Mesendoderm (in vitro differentiated cells): ENCODE results near the gene SLC2A6.

Source experiments
- DNase-seq: peaks from one replicate; pipeline ENCODE4 v3.0.0; 2013
- H2AK5ac ChIP-seq: 2 replicates; pipeline ENCODE4 v1.6.1; 2013; ENCODE audit warnings: low read length, inconsistent platforms
- H2BK120ac ChIP-seq: 2 replicates; pipeline ENCODE4 v1.6.1; 2013; ENCODE audit warnings: low read depth, mild to moderate bottlenecking, low read length, moderate library complexity, mixed read lengths
- H2BK15ac ChIP-seq: replicated peaks from 2 replicates; pipeline ENCODE4 v1.6.1; 2013; ENCODE audit warnings: low read depth, mild to moderate bottlenecking, moderate library complexity
- H2BK5ac ChIP-seq: 2 replicates; pipeline ENCODE4 v1.6.1; 2013; ENCODE audit warnings: low read length, inconsistent platforms
- H3K18ac ChIP-seq: 2 replicates; pipeline ENCODE4 v1.6.1; 2013; ENCODE audit warnings: mild to moderate bottlenecking, low read length, mixed read lengths
- H3K23ac ChIP-seq: one replicate; pipeline ENCODE4 v1.6.1; 2013; ENCODE audit warnings: low read length
- H3K27ac ChIP-seq: 2 replicates; pipeline ENCODE4 v1.5.1; 2013; ENCODE audit warnings: low read depth, mild to moderate bottlenecking, inconsistent platforms, low read length, moderate library complexity
- H3K27me3 ChIP-seq: 2 replicates; pipeline ENCODE4 v1.6.1; 2013; ENCODE audit warnings: low read length, control low read depth, mild to moderate bottlenecking, inconsistent platforms; ENCODE audit not compliant: insufficient read depth, poor library complexity
- H3K36me3 ChIP-seq: 2 replicates; pipeline ENCODE4 v1.6.1; 2013; ENCODE audit warnings: low read length, inconsistent platforms; ENCODE audit not compliant: control insufficient read depth, insufficient read depth
- H3K4ac ChIP-seq: one replicate; pipeline ENCODE4 v1.6.1; 2013; ENCODE audit warnings: low read depth, mild to moderate bottlenecking, low read length, moderate library complexity
- H3K4me1 ChIP-seq: 2 replicates; pipeline ENCODE4 v1.6.1; 2013; ENCODE audit warnings: low read depth, low read length, inconsistent platforms; ENCODE audit not compliant: control insufficient read depth
- H3K4me2 ChIP-seq: 2 replicates; pipeline ENCODE4 v1.6.1; 2013; ENCODE audit warnings: low read length
- H3K4me3 ChIP-seq: 2 replicates; pipeline ENCODE4 v1.5.1; 2013; ENCODE audit warnings: mild to moderate bottlenecking, low read length
- H3K56ac ChIP-seq: one replicate; pipeline ENCODE4 v1.6.1; 2013; ENCODE audit warnings: low read length
- H3K79me1 ChIP-seq: 2 replicates; pipeline ENCODE4 v1.6.1; 2013; ENCODE audit warnings: low read length, inconsistent platforms
- H3K79me2 ChIP-seq: 2 replicates; pipeline ENCODE4 v1.6.1; 2013; ENCODE audit warnings: mild to moderate bottlenecking, low read length; ENCODE audit not compliant: control insufficient read depth, insufficient read depth
- H3K9ac ChIP-seq: 2 replicates; pipeline ENCODE4 v1.6.1; 2013; ENCODE audit warnings: low read length, inconsistent platforms
- H4K5ac ChIP-seq: one replicate; pipeline ENCODE4 v1.6.1; 2013; ENCODE audit warnings: low read length
- H4K8ac ChIP-seq: one replicate; pipeline ENCODE4 v1.6.1; 2013; ENCODE audit warnings: low read depth, mild to moderate bottlenecking, control low read depth, low read length, moderate library complexity
- WGBS: extraction: QIAGEN DNeasy Blood & Tissue Kit; methylation state at CpG from one replicate; pipeline ENCODE4 v1.1.7; 2013; ENCODE audit warnings: low lambda C conversion rate, missing lambda C conversion rate; ENCODE audit not compliant: insufficient coverage; ENCODE audit errors: extremely low coverage; 5-methylcytosine and 5-hydroxymethylcytosine counted together

Gene SLC2A6

DNA sequence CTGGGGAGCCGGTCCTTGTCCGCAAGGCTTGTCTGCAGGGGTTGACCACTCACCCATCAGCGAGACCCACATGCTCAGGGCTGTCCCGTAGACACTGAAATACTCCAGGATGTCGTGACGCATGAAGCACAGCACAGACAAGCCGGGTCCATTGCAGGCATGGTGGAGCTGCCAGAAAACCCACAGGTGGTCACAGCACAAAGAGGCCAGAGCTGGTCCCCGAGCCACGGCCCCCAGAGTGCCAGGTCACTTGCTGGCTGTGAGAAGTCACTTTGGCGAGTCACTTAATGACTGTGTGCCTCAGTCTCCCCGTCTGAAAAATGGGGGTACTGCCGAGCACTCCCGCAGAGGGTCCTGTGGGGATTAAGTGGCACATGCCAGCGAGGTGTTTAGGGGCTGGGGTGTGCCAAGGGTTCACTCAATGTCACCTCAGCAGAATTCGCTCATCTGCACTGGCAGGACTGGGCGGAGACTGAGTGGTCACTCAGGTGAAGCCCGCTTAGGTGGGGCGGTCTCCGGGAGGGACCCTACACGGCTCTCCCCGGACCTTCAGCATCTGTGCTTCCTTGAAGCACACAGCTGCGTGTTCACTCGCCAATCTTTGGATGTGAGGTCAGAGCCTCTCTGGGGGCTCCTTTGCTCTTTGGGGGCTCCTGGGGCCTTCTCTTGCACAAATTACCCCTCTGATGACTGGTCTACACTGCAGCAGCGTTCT is 41.4 kb upstream of the SLC2A6 start:
- no peak overlapping the region for H2AK5ac ChIP-seq
- no peak overlapping the region for H3K56ac ChIP-seq
- no peaks in the 10 kb centered on the region for H3K36me3 ChIP-seq
- no peak overlapping the region for H3K27ac ChIP-seq
- H4K5ac ChIP-seq, result no peak overlapping the region
- no peak overlapping the region for H3K23ac ChIP-seq
- H3K4me1 ChIP-seq, result no peaks in the 10 kb centered on the region
- H3K79me2 ChIP-seq, result no peaks in the 10 kb centered on the region
- DNase-seq, result no peak
- no peak overlapping the region for H3K4me2 ChIP-seq
- H3K4ac ChIP-seq, result no peak overlapping the region
- no peak overlapping the region for H3K18ac ChIP-seq
- no peaks in the 10 kb centered on the region for H3K79me1 ChIP-seq
- H3K4me3 ChIP-seq, result no peak overlapping the region
- no peak overlapping the region for H2BK5ac ChIP-seq
- no peaks in the 10 kb centered on the region for H3K27me3 ChIP-seq
- no peak overlapping the region for H3K9ac ChIP-seq
- WGBS, result no CpG with 5 or more reads among the region's 24 CpGs
- H2BK15ac ChIP-seq, result no peak overlapping the region
- no peak overlapping the region for H4K8ac ChIP-seq
- no peak overlapping the region for H2BK120ac ChIP-seq

DNA sequence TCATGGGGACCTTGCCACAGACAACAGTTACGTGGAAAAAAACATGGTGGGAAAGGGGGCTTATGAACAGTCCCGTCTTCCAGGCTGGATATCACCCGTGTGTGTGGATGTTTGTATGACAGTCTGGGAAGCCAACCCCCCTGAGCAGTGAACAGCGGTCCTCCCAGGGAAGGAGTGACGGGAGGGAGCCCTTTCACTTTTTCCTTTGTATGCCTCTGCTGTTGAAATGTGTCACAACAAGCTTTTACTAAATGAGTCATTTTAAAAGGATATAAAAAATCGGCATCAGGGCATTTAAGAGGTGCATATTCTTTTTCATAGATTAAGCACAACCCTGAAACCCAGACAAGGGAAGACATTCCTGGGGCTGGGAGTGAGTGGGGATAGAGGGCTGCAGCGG is 40.8 kb upstream of the SLC2A6 start:
- Histone ChIP-seq H3K27me3 (no peaks in the 10 kb centered on the region), H3K9ac (no peak overlapping the region), H2BK120ac (no peak overlapping the region), H3K23ac (no peak overlapping the region), H3K79me2 (no peaks in the 10 kb centered on the region), H3K18ac (no peak overlapping the region), H3K4me1 (no peaks in the 10 kb centered on the region), H3K4me3 (no peak overlapping the region), H2BK5ac (no peak overlapping the region), H3K27ac (no peak overlapping the region), H4K8ac (no peak overlapping the region), H3K36me3 (no peaks in the 10 kb centered on the region), H3K4me2 (no peak overlapping the region), H2AK5ac (no peak overlapping the region), H4K5ac (no peak overlapping the region), H2BK15ac (no peak overlapping the region), H3K4ac (no peak overlapping the region), H3K79me1 (no peaks in the 10 kb centered on the region), H3K56ac (no peak overlapping the region)
- WGBS, result no CpG with 5 or more reads among the region's 7 CpGs
- DNase-seq, result no peak

DNA sequence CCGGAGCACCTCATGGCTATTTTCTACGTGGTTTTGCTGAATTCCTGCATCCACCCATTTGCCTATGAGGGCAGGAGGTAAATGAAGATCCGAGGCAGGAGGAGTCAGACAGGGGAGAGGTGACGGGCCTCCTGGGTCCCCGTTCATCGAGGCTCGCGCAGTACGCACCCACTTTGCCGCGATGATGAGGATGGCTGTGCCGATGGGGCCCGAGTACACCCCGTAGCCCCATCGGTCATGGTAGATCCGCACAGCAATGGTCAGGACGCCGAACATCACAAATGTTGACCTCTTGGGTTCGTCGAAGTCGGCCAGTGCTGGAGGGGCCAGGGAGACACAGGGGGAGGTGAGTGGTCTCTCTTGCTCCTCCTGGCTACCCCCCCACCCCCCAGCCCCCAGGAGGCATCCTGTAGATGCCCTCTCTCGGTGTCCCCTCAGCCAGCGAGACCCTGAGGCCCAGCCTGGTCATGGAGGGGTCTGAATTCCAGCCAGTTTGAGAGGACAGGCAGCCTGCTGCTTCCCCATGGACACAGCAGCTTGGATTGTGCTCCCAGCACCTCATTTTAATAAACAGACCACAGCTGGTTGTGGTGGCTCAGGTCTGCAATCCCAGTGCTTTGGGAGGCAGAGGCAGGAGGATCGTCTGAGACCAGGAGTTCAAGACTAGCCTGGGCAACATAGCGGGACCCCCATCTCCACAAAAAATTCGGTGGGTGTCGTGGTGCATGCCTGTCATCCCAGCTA is 40.0 kb upstream of the SLC2A6 start:
- no peak overlapping the region for H2BK15ac ChIP-seq
- no peak overlapping the region for H4K8ac ChIP-seq
- no peak for DNase-seq
- no peak overlapping the region for H3K56ac ChIP-seq
- no peaks in the 10 kb centered on the region for H3K27me3 ChIP-seq
- no peaks in the 10 kb centered on the region for H3K36me3 ChIP-seq
- no peak overlapping the region for H3K4me2 ChIP-seq
- no peak overlapping the region for H3K4ac ChIP-seq
- no peaks in the 10 kb centered on the region for H3K4me1 ChIP-seq
- H3K9ac ChIP-seq, result no peak overlapping the region
- H3K23ac ChIP-seq, result no peak overlapping the region
- no peaks in the 10 kb centered on the region for H3K79me2 ChIP-seq
- no peak overlapping the region for H3K18ac ChIP-seq
- WGBS, result no CpG with 5 or more reads among the region's 27 CpGs
- H3K27ac ChIP-seq, result no peak overlapping the region
- H2BK5ac ChIP-seq, result no peak overlapping the region
- H4K5ac ChIP-seq, result no peak overlapping the region
- H2BK120ac ChIP-seq, result no peak overlapping the region
- no peaks in the 10 kb centered on the region for H3K79me1 ChIP-seq
- H3K4me3 ChIP-seq, result no peak overlapping the region
- no peak overlapping the region for H2AK5ac ChIP-seq

DNA sequence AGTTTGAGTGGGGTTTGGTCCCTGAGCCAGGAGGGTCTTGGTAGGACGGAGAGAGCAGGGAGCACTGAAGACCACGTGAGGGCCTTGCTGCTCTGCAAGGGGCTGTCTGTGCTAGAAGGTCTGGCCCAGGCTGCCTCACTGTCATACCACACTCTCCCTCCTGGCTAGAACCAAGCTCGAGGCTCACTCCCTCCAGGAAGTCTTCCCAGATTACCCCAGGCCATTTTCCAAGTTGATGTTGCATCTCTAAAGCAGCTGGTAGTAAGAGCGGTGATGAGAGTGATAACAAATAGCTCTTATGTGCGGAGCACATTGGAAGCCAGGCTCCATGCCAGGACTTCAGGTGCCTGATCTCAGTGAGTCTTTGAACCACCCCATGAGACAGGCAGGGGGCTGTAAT is 39.3 kb upstream of the SLC2A6 start:
- H3K4me2 ChIP-seq, result no peak overlapping the region

DNA sequence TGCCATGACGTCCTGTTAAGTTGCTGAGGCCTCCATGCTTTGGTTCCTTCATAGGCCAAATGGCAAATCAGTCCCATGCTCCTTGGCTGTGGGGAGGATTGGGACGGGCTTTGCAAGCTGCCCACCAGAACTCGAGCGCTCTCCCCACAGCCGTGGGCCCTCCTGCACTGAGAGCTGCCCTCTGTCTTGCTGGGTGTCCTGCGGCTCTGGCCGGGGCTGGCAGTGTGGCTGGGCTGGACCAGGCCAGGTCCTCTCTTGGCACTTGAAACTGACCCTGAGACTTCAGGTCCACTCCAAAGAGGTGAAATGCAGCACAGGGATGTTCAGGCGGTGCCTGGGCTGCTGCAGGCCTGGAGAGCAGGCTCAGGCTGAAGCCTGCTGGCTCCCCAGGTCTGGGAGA is 38.8 kb upstream of the SLC2A6 start:
- no peak overlapping the region for H3K56ac ChIP-seq
- H3K79me1 ChIP-seq, result no peaks in the 10 kb centered on the region
- no peak overlapping the region for H2BK5ac ChIP-seq
- no peak overlapping the region for H4K8ac ChIP-seq
- WGBS, result no CpG with 5 or more reads among the region's 8 CpGs
- H2BK15ac ChIP-seq, result no peak overlapping the region
- H3K4me2 ChIP-seq, result no peak overlapping the region
- H3K36me3 ChIP-seq, result no peaks in the 10 kb centered on the region
- no peak overlapping the region for H2AK5ac ChIP-seq
- H4K5ac ChIP-seq, result no peak overlapping the region
- H3K4me1 ChIP-seq, result peaks cover 2% of the 10 kb centered on the region
- no peak overlapping the region for H3K23ac ChIP-seq
- H2BK120ac ChIP-seq, result no peak overlapping the region
- no peaks in the 10 kb centered on the region for H3K27me3 ChIP-seq
- H3K18ac ChIP-seq, result no peak overlapping the region
- no peak overlapping the region for H3K9ac ChIP-seq
- H3K4ac ChIP-seq, result no peak overlapping the region
- H3K4me3 ChIP-seq, result no peak overlapping the region
- H3K27ac ChIP-seq, result no peak overlapping the region
- H3K79me2 ChIP-seq, result no peaks in the 10 kb centered on the region
- no peak for DNase-seq

More for the DNA sequence above, 39.3 kb upstream of the SLC2A6 start:
- H3K4me3 ChIP-seq, result no peak overlapping the region
- H3K27me3 ChIP-seq, result no peaks in the 10 kb centered on the region
- H4K8ac ChIP-seq, result no peak overlapping the region
- H3K27ac ChIP-seq, result no peak overlapping the region
- no peaks in the 10 kb centered on the region for H3K79me1 ChIP-seq
- H4K5ac ChIP-seq, result no peak overlapping the region
- no peak overlapping the region for H3K18ac ChIP-seq
- H3K36me3 ChIP-seq, result no peaks in the 10 kb centered on the region
- no peaks in the 10 kb centered on the region for H3K79me2 ChIP-seq
- no peak overlapping the region for H2BK120ac ChIP-seq
- no peaks in the 10 kb centered on the region for H3K4me1 ChIP-seq
- DNase-seq, result no peak
- no peak overlapping the region for H2AK5ac ChIP-seq
- H3K56ac ChIP-seq, result no peak overlapping the region
- no peak overlapping the region for H2BK5ac ChIP-seq
- no CpG with 5 or more reads among the region's 5 CpGs for WGBS
- H3K4ac ChIP-seq, result no peak overlapping the region
- H3K9ac ChIP-seq, result no peak overlapping the region
- no peak overlapping the region for H2BK15ac ChIP-seq
- H3K23ac ChIP-seq, result no peak overlapping the region
